Keratinocyte (primary cell): ENCODE data around the gene ERH.

Experiments used
- EZH2 ChIP-seq: IDR thresholded peaks from one replicate; pipeline ENCODE4 v1.6.1; 2012; ENCODE audit warnings: inconsistent platforms, mild to moderate bottlenecking, low read length, moderate library complexity
- TF ChIP-seq, protein P1 (sequence below), 3 experiments: IDR thresholded peaks in 1 of 3; conservative IDR thresholded peaks in 1 of 3; optimal IDR thresholded peaks in 1 of 3; 2 replicates in 2 of 3; 3 replicates in 1 of 3; pipeline versions ENCODE3 to v1.5.1; 2011; ENCODE audit warnings: low read length in 3 of 3, mild to moderate bottlenecking in 3 of 3, moderate library complexity in 2 of 3, control low read depth in 1 of 3, inconsistent platforms in 1 of 3; ENCODE audit not compliant: insufficient read depth in 2 of 3; ENCODE audit errors: extremely low read depth in 1 of 3

GRCh38 chr14:69345402-69345801 lies 52.7 kb downstream of the ERH start:
- TF ChIP-seq, protein P1, sequence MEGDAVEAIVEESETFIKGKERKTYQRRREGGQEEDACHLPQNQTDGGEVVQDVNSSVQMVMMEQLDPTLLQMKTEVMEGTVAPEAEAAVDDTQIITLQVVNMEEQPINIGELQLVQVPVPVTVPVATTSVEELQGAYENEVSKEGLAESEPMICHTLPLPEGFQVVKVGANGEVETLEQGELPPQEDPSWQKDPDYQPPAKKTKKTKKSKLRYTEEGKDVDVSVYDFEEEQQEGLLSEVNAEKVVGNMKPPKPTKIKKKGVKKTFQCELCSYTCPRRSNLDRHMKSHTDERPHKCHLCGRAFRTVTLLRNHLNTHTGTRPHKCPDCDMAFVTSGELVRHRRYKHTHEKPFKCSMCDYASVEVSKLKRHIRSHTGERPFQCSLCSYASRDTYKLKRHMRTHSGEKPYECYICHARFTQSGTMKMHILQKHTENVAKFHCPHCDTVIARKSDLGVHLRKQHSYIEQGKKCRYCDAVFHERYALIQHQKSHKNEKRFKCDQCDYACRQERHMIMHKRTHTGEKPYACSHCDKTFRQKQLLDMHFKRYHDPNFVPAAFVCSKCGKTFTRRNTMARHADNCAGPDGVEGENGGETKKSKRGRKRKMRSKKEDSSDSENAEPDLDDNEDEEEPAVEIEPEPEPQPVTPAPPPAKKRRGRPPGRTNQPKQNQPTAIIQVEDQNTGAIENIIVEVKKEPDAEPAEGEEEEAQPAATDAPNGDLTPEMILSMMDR (optimal IDR thresholded peaks at IDR 0.05 in 1 of 3, IDR thresholded peaks at IDR 0.05 in 1 of 3, conservative IDR thresholded peaks at IDR 0.05 in 1 of 3; ENCODE audit: extremely low read depth in 1 of 3, insufficient read depth in 2 of 3, low read length in 3 of 3) = no peak
- TF ChIP-seq EZH2 = no peak
